Neural crest cell (in vitro differentiated cells): ENCODE data around the gene CEP76. TPM values are rescaled to one million over a fixed set of nuclear protein-coding genes. Genes with fewer than 3 reads are reported as not detected.
"Not testable (repeated sequence)": the region's sequence is repeated elsewhere in the genome, so short reads cannot be mapped to it uniquely, and the experiment has no call there.

ENCODE experiments used
- DNase-seq: peaks from one replicate; pipeline ENCODE4 v3.0.0; 2021; ENCODE audit warnings: low read depth, mixed read lengths, low spot score
- H3K27ac Mint-ChIP-seq: one replicate; pipeline ENCODE4 v1.8.0; 2021; ENCODE audit warnings: mild to moderate bottlenecking, mixed read lengths; ENCODE audit not compliant: unreplicated experiment
- H3K27me3 Mint-ChIP-seq: 2 replicates; pipeline ENCODE4 v1.8.0; 2021; ENCODE audit warnings: low read depth, mild to moderate bottlenecking, mixed read lengths
- H3K36me3 Mint-ChIP-seq: 2 replicates; pipeline ENCODE4 v1.8.0; 2021; ENCODE audit warnings: low read depth, mild to moderate bottlenecking, mixed read lengths
- H3K4me1 Mint-ChIP-seq: 2 replicates; pipeline ENCODE4 v1.8.0; 2021; ENCODE audit warnings: mixed read lengths
- H3K4me3 Mint-ChIP-seq: one replicate; pipeline ENCODE4 v1.8.0; 2021; ENCODE audit warnings: mild to moderate bottlenecking, mixed read lengths
- H3K9me3 Mint-ChIP-seq: 2 replicates; pipeline ENCODE4 v1.8.0; 2021; ENCODE audit warnings: mixed read lengths
- total RNA-seq: library from RNA; stranded (reverse); gene quantifications from 2 replicates; pipeline ENCODE4 v1.2.1, GENCODE V29; 2021
- TF ChIP-seq, protein P1 (sequence below): fragments of 200-600 bp; sonication (generic); conservative IDR thresholded peaks from 2 replicates; pipeline ENCODE4 v1.5.0; 2021; ENCODE audit warnings: antibody characterized with exemption, mild to moderate bottlenecking

CEP76 gene
- total RNA-seq, 1 donor from 2014 or later = 15.4 TPM

DNA sequence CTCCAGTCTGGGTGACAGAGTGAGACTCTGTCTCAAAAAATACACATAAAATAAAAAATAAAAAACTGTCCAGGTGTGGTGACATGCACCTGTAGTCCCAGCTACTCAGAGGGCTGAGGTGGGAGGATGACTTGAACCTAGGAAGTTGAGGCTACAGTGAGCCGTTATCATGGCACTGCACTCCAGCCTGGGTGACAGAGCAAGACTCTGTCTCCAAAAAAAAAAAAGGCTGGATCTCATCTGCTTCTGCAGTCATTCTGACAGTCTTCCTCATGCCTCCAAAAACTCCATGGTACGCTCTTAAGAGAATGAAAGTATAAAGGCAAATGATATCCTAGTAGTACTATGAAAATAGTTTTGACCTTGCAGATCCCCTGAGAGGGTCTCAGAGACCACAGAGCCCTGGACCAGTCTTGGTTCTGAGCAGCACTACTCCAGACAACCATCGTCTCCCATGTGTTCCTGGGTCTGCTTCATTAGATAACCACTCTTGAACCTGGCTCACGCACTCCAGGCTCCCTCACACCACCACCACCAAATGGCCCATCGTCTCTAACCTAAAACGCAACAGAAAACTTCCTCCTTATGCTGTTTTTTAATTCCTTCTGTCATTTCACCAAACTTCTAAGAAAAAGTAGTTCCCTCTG lies 70.6 kb downstream of the CEP76 start:
- Mint-ChIP-seq H3K9me3 (no peaks in the 10 kb centered on the region), H3K4me3 (no peak overlapping the region), H3K27ac (no peak overlapping the region), H3K27me3 (no peaks in the 10 kb centered on the region), H3K4me1 (no peaks in the 10 kb centered on the region), H3K36me3 (peaks cover 17% of the 10 kb centered on the region)
- TF ChIP-seq, protein P1, sequence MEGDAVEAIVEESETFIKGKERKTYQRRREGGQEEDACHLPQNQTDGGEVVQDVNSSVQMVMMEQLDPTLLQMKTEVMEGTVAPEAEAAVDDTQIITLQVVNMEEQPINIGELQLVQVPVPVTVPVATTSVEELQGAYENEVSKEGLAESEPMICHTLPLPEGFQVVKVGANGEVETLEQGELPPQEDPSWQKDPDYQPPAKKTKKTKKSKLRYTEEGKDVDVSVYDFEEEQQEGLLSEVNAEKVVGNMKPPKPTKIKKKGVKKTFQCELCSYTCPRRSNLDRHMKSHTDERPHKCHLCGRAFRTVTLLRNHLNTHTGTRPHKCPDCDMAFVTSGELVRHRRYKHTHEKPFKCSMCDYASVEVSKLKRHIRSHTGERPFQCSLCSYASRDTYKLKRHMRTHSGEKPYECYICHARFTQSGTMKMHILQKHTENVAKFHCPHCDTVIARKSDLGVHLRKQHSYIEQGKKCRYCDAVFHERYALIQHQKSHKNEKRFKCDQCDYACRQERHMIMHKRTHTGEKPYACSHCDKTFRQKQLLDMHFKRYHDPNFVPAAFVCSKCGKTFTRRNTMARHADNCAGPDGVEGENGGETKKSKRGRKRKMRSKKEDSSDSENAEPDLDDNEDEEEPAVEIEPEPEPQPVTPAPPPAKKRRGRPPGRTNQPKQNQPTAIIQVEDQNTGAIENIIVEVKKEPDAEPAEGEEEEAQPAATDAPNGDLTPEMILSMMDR = no peak
- no peak for DNase-seq

DNA sequence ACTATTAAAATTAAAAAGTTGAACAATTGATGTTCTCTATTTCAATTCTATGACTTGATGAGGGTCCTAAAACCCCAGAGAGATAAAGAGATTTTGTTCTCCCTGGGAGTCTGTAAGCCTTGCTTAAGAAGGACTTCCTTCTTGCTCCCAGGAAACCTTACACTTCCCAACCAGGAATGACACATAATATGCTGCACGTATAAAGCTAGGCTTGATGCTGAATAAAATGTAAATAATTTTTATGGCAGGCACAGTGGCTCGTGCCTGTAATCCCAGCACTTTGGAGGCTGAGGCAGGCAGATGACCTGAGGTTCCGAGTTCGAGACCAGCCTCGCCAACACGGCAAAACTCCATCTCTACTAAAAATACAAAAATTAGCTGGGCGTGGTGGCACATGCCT lies 72.4 kb downstream of the CEP76 start:
- Mint-ChIP-seq H3K4me1 (no peaks in the 10 kb centered on the region), H3K27ac (no peak overlapping the region), H3K27me3 (no peaks in the 10 kb centered on the region), H3K9me3 (no peaks in the 10 kb centered on the region), H3K4me3 (no peak overlapping the region), H3K36me3 (peaks cover 18% of the 10 kb centered on the region)
- TF ChIP-seq, protein P1 = no peak
- DNase-seq = no peak

DNA sequence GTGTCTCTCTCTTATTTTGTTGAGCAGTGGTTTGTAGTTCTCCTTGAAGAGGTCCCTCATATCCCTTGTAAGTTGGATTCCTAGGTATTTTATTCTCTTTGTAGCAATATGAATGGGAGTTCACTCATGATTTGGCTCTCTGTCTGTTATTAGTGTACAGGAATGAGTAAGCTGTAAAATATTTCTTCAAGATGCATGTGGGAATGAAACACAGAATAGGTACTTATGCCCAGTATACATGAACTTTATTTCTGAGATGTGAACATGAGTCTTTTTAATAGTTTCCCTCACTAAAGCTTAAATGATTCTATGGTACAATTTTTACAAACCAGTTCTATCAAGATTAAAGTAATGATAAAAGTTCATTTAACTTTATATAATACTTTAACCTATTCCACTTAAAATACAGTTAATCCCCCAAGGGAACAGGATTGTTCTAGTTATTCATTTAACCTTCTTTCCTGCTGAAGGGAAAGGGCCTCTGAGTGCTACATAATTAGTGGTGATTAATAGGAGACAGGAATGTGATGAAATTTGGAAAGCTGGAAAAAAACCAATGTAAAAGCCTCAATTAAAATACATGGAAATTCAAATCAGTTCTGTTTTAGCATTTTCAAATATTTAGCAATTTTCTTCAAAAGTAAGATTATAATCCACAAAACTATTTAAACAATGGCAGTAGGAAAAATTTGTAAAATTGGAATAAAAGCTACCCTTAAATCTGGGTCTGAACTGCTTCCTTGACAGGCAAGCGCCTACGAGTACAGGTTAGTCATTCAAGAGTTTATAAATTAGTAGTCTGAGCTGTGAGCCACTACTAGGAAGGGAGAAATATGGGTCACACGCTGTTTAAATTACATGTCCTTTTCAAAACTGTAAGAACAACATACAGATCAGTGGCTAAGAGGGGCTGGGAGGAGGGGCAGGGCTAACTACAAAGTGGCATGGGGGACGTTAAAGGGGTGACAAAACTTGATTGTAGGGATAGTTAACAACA lies 73.5 kb downstream of the CEP76 start:
- no peaks in the 10 kb centered on the region for H3K9me3 Mint-ChIP-seq
- peaks cover 20% of the 10 kb centered on the region for H3K36me3 Mint-ChIP-seq
- H3K27ac Mint-ChIP-seq = no peak overlapping the region
- no peaks in the 10 kb centered on the region for H3K27me3 Mint-ChIP-seq
- DNase-seq = no peak
- TF ChIP-seq, protein P1 = no peak
- H3K4me1 Mint-ChIP-seq = no peaks in the 10 kb centered on the region
- H3K4me3 Mint-ChIP-seq = no peak overlapping the region

DNA sequence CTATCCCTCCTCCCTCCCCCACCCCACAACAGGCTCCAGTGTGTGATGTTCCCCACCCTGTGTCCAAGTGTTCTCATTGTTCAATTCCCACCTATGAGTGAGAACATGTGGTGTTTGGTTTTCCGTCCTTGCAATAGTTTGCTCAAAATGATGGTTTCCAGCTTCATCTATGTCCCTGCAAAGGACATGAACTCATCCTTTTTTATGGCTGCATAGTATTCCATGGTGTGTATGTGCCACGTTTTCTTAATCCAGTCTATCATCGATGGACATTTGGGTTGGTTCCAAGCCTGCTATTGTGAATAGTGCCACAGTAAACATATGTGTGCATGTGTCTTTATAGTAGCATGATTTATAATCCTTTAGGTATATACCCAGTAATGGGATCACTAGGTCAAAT lies 75.3 kb downstream of the CEP76 start:
- not testable (repeated sequence) for DNase-seq

DNA sequence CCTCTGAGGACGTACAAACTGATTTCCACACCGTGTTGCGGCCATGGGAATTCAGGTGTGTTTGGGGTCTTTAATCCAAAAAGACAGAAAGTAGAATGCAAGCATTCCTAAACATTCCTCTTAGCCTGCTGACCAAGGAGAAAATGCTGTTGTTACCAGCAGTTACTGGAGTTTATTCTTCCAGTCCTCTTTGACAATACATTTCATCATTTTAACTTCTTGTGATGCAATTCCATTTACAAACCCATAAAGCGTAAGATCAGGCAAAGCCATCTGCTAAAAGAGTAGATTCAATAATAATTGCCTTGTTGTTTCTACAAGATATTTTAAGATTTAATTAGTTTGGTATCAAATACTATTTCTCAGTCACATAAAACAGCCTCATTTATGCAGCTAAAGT lies 77.3 kb downstream of the CEP76 start:
- H3K27ac Mint-ChIP-seq = no peak overlapping the region
- H3K36me3 Mint-ChIP-seq = peaks cover 23% of the 10 kb centered on the region
- DNase-seq = no peak
- TF ChIP-seq, protein P1 = no peak
- H3K4me3 Mint-ChIP-seq = no peak overlapping the region
- H3K27me3 Mint-ChIP-seq = no peaks in the 10 kb centered on the region
- no peaks in the 10 kb centered on the region for H3K4me1 Mint-ChIP-seq
- no peaks in the 10 kb centered on the region for H3K9me3 Mint-ChIP-seq

More for the DNA sequence above, 75.3 kb downstream of the CEP76 start:
- H3K27me3 Mint-ChIP-seq, H3K4me3 Mint-ChIP-seq, H3K9me3 Mint-ChIP-seq, H3K27ac Mint-ChIP-seq, H3K4me1 Mint-ChIP-seq: not testable (repeated sequence)
- peaks cover 21% of the 10 kb centered on the region for H3K36me3 Mint-ChIP-seq

Other genes with a start within 250 kb of the CEP76 start
- gene SPIRE1, start 44.6 kb downstream of the CEP76 start, total RNA-seq = 34.9 and 40.5 TPM in 2 replicates
- 61.4 and 69.0 TPM in 2 replicates for gene PSMG2, start 319 bp upstream of the CEP76 start, total RNA-seq
- gene PTPN2, start 181.5 kb upstream of the CEP76 start, total RNA-seq = 31.7 and 34.4 TPM in 2 replicates
- gene SEH1L, start 245.3 kb upstream of the CEP76 start, total RNA-seq = 64.2 and 74.5 TPM in 2 replicates